Measurements from ENCODE around the gene HNRNPL.
"Not testable (repeated sequence)": the region's sequence is repeated elsewhere in the genome, so short reads cannot be mapped to it uniquely, and the experiment has no call there.

HNRNPL gene

GRCh38 chr19:38813932-38814331 lies 35.9 kb downstream of the HNRNPL start:
- CTCF ChIA-PET: interaction anchor here (1.0 kb wide), 2 partner anchors 8 to 36 kb away, joined by 3 to 5 read pairs; no protein-coding TSS in a partner anchor

DNA sequence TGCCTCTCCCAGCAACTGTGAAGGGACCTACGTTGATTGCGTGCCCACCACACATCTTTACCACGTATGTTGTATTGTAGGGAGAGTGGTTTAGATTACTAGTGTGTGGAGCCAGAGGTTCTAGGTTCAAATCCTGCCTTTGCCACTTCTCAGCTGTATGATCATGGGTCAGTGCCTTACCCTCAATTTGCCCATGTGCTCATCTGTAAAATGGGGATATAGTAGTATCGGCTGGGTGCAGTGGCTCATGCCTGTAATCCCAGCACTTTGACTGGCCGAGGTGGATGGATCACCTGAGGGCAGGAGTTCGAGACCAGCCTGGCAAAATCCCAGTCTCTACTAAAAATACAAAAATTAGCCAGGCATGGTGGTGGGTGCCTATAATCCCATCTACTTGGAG lies 36.5 kb downstream of the HNRNPL start:
- H3K4me1 ChIP-seq (ENCODE audit: control extremely low read depth in 1 of 4, control insufficient read depth in 4 of 4, insufficient read depth in 4 of 4, low read length in 3 of 4): no peaks in the 10 kb centered on the region
- no peak for DNase-seq
- no peak overlapping the region for H3K27ac ChIP-seq (ENCODE audit: insufficient read depth in 1 of 2, low read depth in 1 of 2, low read length in 2 of 2, poor library complexity in 1 of 2, severe bottlenecking in 2 of 2)
- H3K36me3 ChIP-seq (ENCODE audit: control insufficient read depth in 4 of 4, insufficient read depth in 4 of 4, low read length in 3 of 4): peaks cover 0 to 34% (median 25%) of the 10 kb centered on the region in 4 experiments
- WGBS (ENCODE audit: insufficient coverage): 100% methylated on average over 2 of the region's 6 CpGs
- no peaks in the 10 kb centered on the region for H3K27me3 ChIP-seq (replicated peaks in 2 of 5; ENCODE audit: control insufficient read depth in 4 of 5, insufficient read depth in 5 of 5, low read length in 4 of 5)
- H3K4me3 ChIP-seq (ENCODE audit: control insufficient read depth in 1 of 7, extremely low read depth in 1 of 7, insufficient read depth in 4 of 7, low read depth in 2 of 7, low read length in 6 of 7): no peak overlapping the region
- CTCF ChIA-PET: interaction anchor here (1.0 kb wide), 2 partner anchors 9 to 36 kb away, joined by 3 to 5 read pairs; no protein-coding TSS in a partner anchor
- H3K9me3 ChIP-seq (ENCODE audit: control extremely low read depth in 1 of 5, control insufficient read depth in 4 of 5, insufficient read depth in 2 of 5, low read depth in 1 of 5, low read length in 4 of 5): no peaks in the 10 kb centered on the region
- POLR2A ChIA-PET: no interaction called here

More at GRCh38 chr19:38813932-38814331, 35.9 kb downstream of the HNRNPL start:
- H3K27me3 ChIP-seq (replicated peaks in 2 of 5; ENCODE audit: control insufficient read depth in 4 of 5, insufficient read depth in 5 of 5, low read length in 4 of 5); DNase-seq; H3K4me3 ChIP-seq (ENCODE audit: control insufficient read depth in 1 of 7, extremely low read depth in 1 of 7, insufficient read depth in 4 of 7, low read depth in 2 of 7, low read length in 6 of 7); H3K27ac ChIP-seq (ENCODE audit: insufficient read depth in 1 of 2, low read depth in 1 of 2, low read length in 2 of 2, poor library complexity in 1 of 2, severe bottlenecking in 2 of 2); H3K4me1 ChIP-seq (ENCODE audit: control extremely low read depth in 1 of 4, control insufficient read depth in 4 of 4, insufficient read depth in 4 of 4, low read length in 3 of 4); H3K9me3 ChIP-seq (ENCODE audit: control extremely low read depth in 1 of 5, control insufficient read depth in 4 of 5, insufficient read depth in 2 of 5, low read depth in 1 of 5, low read length in 4 of 5); POLR2A ChIA-PET: not testable (repeated sequence)
- peaks cover 0 to 34% (median 25%) of the 10 kb centered on the region in 4 experiments for H3K36me3 ChIP-seq (ENCODE audit: control insufficient read depth in 4 of 4, insufficient read depth in 4 of 4, low read length in 3 of 4)
- no CpG with 5 or more reads among the region's 2 CpGs for WGBS (ENCODE audit: insufficient coverage)

GRCh38 chr19:38812841-38813320 lies 36.9 kb downstream of the HNRNPL start, which contains the start of gene LGALS4:
Gene LGALS4 (minus strand): TSS chr19:38812945. CDS start chr19:38812886, 59 bp downstream.
- H3K9me3 ChIP-seq (ENCODE audit: control extremely low read depth in 1 of 5, control insufficient read depth in 4 of 5, insufficient read depth in 2 of 5, low read depth in 1 of 5, low read length in 4 of 5): no peaks in the 10 kb centered on the region
- no peak within 1 kb of the TSS for H3K4me3 ChIP-seq (ENCODE audit: control insufficient read depth in 1 of 7, extremely low read depth in 1 of 7, insufficient read depth in 4 of 7, low read depth in 2 of 7, low read length in 6 of 7)
- H3K27me3 ChIP-seq (replicated peaks in 2 of 5; ENCODE audit: control insufficient read depth in 4 of 5, insufficient read depth in 5 of 5, low read length in 4 of 5): no peaks in the 10 kb centered on the region
- POLR2A ChIA-PET: no interaction called here
- H3K4me1 ChIP-seq (ENCODE audit: control extremely low read depth in 1 of 4, control insufficient read depth in 4 of 4, insufficient read depth in 4 of 4, low read length in 3 of 4): no peaks in the 10 kb centered on the region
- H3K36me3 ChIP-seq (ENCODE audit: control insufficient read depth in 4 of 4, insufficient read depth in 4 of 4, low read length in 3 of 4): peaks cover 0 to 31% (median 23%) of the 10 kb centered on the region in 4 experiments
- CTCF ChIA-PET: interaction anchor here (1.0 kb wide), 1 partner anchor 35 kb away, joined by 3 read pairs; no protein-coding TSS in a partner anchor
- DNase-seq: peak in 1 of 3 donors; percentile 18
- 85% methylated on average over 8 of the region's 15 CpGs for WGBS (ENCODE audit: insufficient coverage)
- H3K27ac ChIP-seq (ENCODE audit: insufficient read depth in 1 of 2, low read depth in 1 of 2, low read length in 2 of 2, poor library complexity in 1 of 2, severe bottlenecking in 2 of 2): no peak within 1 kb of the TSS

- POLR2A ChIA-PET: no interaction called here
- WGBS (ENCODE audit: insufficient coverage): 96% methylated on average over 17 of the region's 18 CpGs
- Histone ChIP-seq H3K27ac (ENCODE audit: insufficient read depth in 1 of 2, low read depth in 1 of 2, low read length in 2 of 2, poor library complexity in 1 of 2, severe bottlenecking in 2 of 2) (no peak overlapping the region), H3K4me3 (ENCODE audit: control insufficient read depth in 1 of 7, extremely low read depth in 1 of 7, insufficient read depth in 4 of 7, low read depth in 2 of 7, low read length in 6 of 7) (no peak overlapping the region), H3K36me3 (ENCODE audit: control insufficient read depth in 4 of 4, insufficient read depth in 4 of 4, low read length in 3 of 4) (peaks cover 0 to 24% (median 18%) of the 10 kb centered on the region in 4 experiments), H3K27me3 (replicated peaks in 2 of 5; ENCODE audit: control insufficient read depth in 4 of 5, insufficient read depth in 5 of 5, low read length in 4 of 5) (no peaks in the 10 kb centered on the region), H3K9me3 (ENCODE audit: control extremely low read depth in 1 of 5, control insufficient read depth in 4 of 5, insufficient read depth in 2 of 5, low read depth in 1 of 5, low read length in 4 of 5) (no peaks in the 10 kb centered on the region), H3K4me1 (ENCODE audit: control extremely low read depth in 1 of 4, control insufficient read depth in 4 of 4, insufficient read depth in 4 of 4, low read length in 3 of 4) (no peaks in the 10 kb centered on the region)
- CTCF ChIA-PET: no interaction called here
- no peak for DNase-seq
Observed at GRCh38 chr19:38812009-38812840, 37.6 kb downstream of the HNRNPL start.

DNA sequence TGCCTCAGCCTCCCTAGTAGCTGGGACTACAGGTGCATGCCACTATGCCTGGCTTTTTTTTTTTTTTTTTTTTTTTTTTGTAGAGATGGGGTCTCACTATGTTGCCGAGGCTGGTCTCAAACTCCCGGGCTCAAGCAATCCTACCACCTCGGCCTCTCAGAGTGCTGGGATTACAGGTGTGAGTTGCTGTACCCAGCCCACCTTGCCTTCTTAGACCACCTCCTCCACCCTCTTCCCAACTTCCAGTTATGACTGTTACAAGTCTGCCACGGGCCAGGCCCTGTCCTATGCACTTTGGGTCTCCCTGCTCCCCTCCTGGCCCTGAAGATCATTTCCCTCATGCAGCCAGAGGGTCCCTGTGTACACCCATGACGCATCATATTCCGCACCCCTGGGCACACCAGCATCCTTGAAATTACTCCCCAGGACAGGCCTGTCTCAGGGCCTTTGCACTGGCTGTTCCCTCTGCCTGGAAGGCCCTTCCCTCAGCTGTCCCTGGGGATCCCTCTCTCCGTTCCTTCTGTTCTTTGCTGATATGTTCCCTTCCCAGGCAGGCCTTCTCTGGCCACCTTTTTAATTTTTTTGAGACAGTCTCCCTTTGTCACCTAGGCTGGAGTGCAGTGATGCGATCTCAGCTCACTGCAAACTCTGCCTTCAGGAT lies 40.1 kb downstream of the HNRNPL start:
- ChIA-PET POLR2A (interaction anchor here (1.2 kb wide), 1 partner anchor 11 kb away, joined by 5 read pairs; no protein-coding TSS in a partner anchor), CTCF (interaction anchor here (1.3 kb wide), 1 partner anchor 10 kb away, joined by 3 read pairs; no protein-coding TSS in a partner anchor)
- 88% methylated on average over 5 of the region's 8 CpGs for WGBS (ENCODE audit: insufficient coverage)

DNA sequence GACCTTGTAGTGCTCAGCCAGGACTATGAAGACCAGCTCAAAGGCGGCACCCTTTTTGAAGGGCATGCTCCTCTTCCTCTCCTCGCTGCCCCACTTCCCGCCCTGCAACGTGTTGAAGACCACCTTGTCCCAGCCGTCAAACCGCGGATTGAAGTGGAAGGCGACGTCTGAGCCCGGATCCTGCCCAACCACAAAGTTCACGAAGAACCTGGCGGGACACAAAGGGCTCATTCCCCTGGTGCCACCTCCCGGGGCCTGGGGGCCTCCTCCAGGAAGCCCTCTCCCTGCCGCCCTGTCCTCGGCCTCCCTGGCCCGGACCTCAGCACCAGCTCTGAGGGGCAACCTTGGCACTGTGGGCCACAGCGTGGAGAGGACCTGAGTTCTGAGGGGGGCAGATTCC lies 41.0 kb downstream of the HNRNPL start:
- CTCF ChIA-PET: interaction anchor here (0.6 to 1.3 kb wide), 2 partner anchors 11 to 12 kb away, joined by 3 read pairs; no protein-coding TSS in a partner anchor
- POLR2A ChIA-PET: interaction anchor here (1.2 kb wide), 1 partner anchor 12 kb away, joined by 5 read pairs; no protein-coding TSS in a partner anchor
- Histone ChIP-seq H3K27me3 (replicated peaks in 2 of 5; ENCODE audit: control insufficient read depth in 4 of 5, insufficient read depth in 5 of 5, low read length in 4 of 5) (no peaks in the 10 kb centered on the region), H3K36me3 (ENCODE audit: control insufficient read depth in 4 of 4, insufficient read depth in 4 of 4, low read length in 3 of 4) (no peaks in the 10 kb centered on the region), H3K4me3 (ENCODE audit: control insufficient read depth in 1 of 7, extremely low read depth in 1 of 7, insufficient read depth in 4 of 7, low read depth in 2 of 7, low read length in 6 of 7) (no peak overlapping the region), H3K4me1 (ENCODE audit: control extremely low read depth in 1 of 4, control insufficient read depth in 4 of 4, insufficient read depth in 4 of 4, low read length in 3 of 4) (no peaks in the 10 kb centered on the region), H3K9me3 (ENCODE audit: control extremely low read depth in 1 of 5, control insufficient read depth in 4 of 5, insufficient read depth in 2 of 5, low read depth in 1 of 5, low read length in 4 of 5) (no peaks in the 10 kb centered on the region), H3K27ac (ENCODE audit: insufficient read depth in 1 of 2, low read depth in 1 of 2, low read length in 2 of 2, poor library complexity in 1 of 2, severe bottlenecking in 2 of 2) (no peak overlapping the region)
- WGBS (ENCODE audit: insufficient coverage): 94% methylated on average over 14 of the region's 17 CpGs
- DNase-seq: no peak

More for the DNA sequence above, 40.1 kb downstream of the HNRNPL start:
- Histone ChIP-seq H3K4me3 (ENCODE audit: control insufficient read depth in 1 of 7, extremely low read depth in 1 of 7, insufficient read depth in 4 of 7, low read depth in 2 of 7, low read length in 6 of 7) (no peak overlapping the region), H3K4me1 (ENCODE audit: control extremely low read depth in 1 of 4, control insufficient read depth in 4 of 4, insufficient read depth in 4 of 4, low read length in 3 of 4) (no peaks in the 10 kb centered on the region), H3K27ac (ENCODE audit: insufficient read depth in 1 of 2, low read depth in 1 of 2, low read length in 2 of 2, poor library complexity in 1 of 2, severe bottlenecking in 2 of 2) (no peak overlapping the region), H3K9me3 (ENCODE audit: control extremely low read depth in 1 of 5, control insufficient read depth in 4 of 5, insufficient read depth in 2 of 5, low read depth in 1 of 5, low read length in 4 of 5) (no peaks in the 10 kb centered on the region), H3K36me3 (ENCODE audit: control insufficient read depth in 4 of 4, insufficient read depth in 4 of 4, low read length in 3 of 4) (no peaks in the 10 kb centered on the region), H3K27me3 (replicated peaks in 2 of 5; ENCODE audit: control insufficient read depth in 4 of 5, insufficient read depth in 5 of 5, low read length in 4 of 5) (no peaks in the 10 kb centered on the region)
- no peak for DNase-seq

Measured in common myeloid progenitor, CD34-positive (primary cell).